Panc1 (cell line): ENCODE measurements around the gene MMP24OS.

Experiments
- POLR2AphosphoS5 ChIP-seq: IDR thresholded peaks from 2 replicates; pipeline ENCODE4 v1.6.1; 2012; ENCODE audit warnings: mild to moderate bottlenecking, low read depth, low read length, moderate library complexity
- SIN3A ChIP-seq: IDR thresholded peaks from 2 replicates; pipeline ENCODE4 v1.6.1; 2012; ENCODE audit warnings: low read depth, mild to moderate bottlenecking, low read length, moderate library complexity, borderline replicate concordance; ENCODE audit not compliant: insufficient read depth
- TCF7L2 ChIP-seq: IDR thresholded peaks from 2 replicates; pipeline ENCODE4 v1.6.1; 2011; ENCODE audit warnings: mild to moderate bottlenecking, low read depth, low read length, inconsistent platforms
- TF ChIP-seq, protein P1 (sequence below): fragments of 450-650 bp; IDR thresholded peaks from 2 replicates; pipeline ENCODE4 v1.5.1; 2017; ENCODE audit warnings: mild to moderate bottlenecking
- TF ChIP-seq, protein P2 (sequence below), 2 experiments: IDR thresholded peaks; 2 replicates each; pipeline ENCODE4 v1.6.1; 2011 to 2012; ENCODE audit warnings: low read depth in 2 of 2, control low read depth in 1 of 2, low read length in 1 of 2, mild to moderate bottlenecking in 1 of 2, moderate library complexity in 1 of 2; ENCODE audit not compliant: insufficient read depth in 1 of 2

DNA sequence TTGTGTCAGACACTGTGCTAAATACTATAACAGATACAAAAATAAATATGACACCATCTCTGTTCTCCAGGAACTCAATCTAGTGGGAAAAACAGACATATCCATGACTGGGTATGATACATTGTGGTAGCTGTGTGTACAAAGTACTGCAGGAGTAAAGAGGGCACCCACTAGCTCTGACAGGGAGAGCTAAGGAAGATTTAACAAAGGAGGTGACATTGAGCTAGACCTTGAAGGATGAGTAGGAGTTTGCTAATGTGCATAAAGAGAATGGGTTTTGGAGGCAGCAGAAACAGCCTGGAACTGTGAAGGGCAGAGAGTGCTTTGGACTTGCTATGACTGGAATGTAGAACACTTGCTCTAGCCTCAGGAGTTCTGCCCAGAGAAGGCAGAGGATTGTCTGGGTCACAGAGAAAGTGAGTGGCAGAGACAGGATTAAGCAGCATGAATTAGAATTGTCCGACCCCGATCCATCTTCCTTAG is 37.1 kb downstream of the MMP24OS start:
- TF ChIP-seq, protein P1, sequence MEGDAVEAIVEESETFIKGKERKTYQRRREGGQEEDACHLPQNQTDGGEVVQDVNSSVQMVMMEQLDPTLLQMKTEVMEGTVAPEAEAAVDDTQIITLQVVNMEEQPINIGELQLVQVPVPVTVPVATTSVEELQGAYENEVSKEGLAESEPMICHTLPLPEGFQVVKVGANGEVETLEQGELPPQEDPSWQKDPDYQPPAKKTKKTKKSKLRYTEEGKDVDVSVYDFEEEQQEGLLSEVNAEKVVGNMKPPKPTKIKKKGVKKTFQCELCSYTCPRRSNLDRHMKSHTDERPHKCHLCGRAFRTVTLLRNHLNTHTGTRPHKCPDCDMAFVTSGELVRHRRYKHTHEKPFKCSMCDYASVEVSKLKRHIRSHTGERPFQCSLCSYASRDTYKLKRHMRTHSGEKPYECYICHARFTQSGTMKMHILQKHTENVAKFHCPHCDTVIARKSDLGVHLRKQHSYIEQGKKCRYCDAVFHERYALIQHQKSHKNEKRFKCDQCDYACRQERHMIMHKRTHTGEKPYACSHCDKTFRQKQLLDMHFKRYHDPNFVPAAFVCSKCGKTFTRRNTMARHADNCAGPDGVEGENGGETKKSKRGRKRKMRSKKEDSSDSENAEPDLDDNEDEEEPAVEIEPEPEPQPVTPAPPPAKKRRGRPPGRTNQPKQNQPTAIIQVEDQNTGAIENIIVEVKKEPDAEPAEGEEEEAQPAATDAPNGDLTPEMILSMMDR, result no peak
- TF ChIP-seq, protein P2, sequence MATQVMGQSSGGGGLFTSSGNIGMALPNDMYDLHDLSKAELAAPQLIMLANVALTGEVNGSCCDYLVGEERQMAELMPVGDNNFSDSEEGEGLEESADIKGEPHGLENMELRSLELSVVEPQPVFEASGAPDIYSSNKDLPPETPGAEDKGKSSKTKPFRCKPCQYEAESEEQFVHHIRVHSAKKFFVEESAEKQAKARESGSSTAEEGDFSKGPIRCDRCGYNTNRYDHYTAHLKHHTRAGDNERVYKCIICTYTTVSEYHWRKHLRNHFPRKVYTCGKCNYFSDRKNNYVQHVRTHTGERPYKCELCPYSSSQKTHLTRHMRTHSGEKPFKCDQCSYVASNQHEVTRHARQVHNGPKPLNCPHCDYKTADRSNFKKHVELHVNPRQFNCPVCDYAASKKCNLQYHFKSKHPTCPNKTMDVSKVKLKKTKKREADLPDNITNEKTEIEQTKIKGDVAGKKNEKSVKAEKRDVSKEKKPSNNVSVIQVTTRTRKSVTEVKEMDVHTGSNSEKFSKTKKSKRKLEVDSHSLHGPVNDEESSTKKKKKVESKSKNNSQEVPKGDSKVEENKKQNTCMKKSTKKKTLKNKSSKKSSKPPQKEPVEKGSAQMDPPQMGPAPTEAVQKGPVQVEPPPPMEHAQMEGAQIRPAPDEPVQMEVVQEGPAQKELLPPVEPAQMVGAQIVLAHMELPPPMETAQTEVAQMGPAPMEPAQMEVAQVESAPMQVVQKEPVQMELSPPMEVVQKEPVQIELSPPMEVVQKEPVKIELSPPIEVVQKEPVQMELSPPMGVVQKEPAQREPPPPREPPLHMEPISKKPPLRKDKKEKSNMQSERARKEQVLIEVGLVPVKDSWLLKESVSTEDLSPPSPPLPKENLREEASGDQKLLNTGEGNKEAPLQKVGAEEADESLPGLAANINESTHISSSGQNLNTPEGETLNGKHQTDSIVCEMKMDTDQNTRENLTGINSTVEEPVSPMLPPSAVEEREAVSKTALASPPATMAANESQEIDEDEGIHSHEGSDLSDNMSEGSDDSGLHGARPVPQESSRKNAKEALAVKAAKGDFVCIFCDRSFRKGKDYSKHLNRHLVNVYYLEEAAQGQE (IDR thresholded peaks at IDR 0.05; ENCODE audit: insufficient read depth in 1 of 2, low read depth in 2 of 2, low read length in 1 of 2), result no peak
- TF ChIP-seq POLR2AphosphoS5 (no peak), TCF7L2 (no peak), SIN3A (no peak)
